Measurements from ENCODE around the gene PINLYP. TPM values are rescaled to one million over a fixed set of nuclear protein-coding genes. Genes with fewer than 3 reads are reported as not detected.
A peak's percentile ranks its signal among the peaks of the same experiment; 100 is the strongest.

PINLYP gene
- total RNA-seq (2021) (6.4 to 11.3 TPM (median 10.6 TPM) in 3 replicates), Bru-seq, nascent RNA (percentile 48 among the genes with signal in this experiment)
- long read RNA-seq, experiment 1, partial matches to known transcripts, result 0 of 7 reads
- long read RNA-seq, experiment 1, other reads (novel, unspliced or antisense), result 1 of 7 reads
- long read RNA-seq, experiment 2, transcript PINLYP-204 (3 exons, 706 nt), result major isoform, 10 of 17 reads
- long read RNA-seq, experiment 2, partial matches to known transcripts, result 1 of 17 reads
- long read RNA-seq, experiment 2, other reads (novel, unspliced or antisense), result 1 of 17 reads
- long read RNA-seq, experiment 3, partial matches to known transcripts, result 0 of 6 reads
- long read RNA-seq, experiment 3, other reads (novel, unspliced or antisense), result 1 of 6 reads

DNA sequence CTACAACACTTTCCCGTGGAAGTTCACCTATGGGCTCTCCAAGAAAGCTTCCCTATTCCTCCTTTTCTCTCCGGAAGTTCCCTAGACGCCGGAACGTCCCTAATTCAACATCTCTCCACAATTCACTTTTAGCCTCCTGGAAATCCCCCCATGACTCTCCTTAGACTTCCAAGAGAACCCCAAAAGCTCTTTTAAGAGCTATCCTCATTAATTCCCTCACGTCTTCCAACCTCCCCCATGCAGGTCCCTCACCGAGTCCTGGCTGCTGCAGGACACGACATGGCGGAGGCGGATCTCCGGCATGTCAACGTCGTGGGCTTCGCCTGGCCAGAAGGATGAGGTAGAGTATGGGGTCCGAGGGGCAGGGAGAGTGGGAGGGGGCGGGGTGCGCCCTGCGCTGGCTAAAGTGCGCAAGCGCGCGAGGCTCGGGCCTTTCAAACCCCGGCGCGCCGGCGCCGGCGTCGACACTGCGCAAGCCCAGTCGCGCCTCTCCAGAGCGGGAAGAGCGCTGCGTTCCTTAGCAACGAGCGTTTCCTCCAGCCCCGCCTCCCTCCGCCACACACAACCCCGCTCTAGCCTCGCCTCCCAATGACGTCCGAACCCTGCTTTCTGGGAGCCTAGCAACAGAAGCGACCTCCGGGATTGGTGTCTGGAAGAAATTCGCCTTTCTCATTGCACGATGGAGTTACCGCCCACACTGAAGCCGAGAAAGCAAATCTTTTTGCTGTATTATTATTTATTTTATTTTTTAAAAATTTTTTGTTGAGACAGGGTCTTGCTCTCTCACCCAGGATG, at the start of gene PINLYP, which contains the start of gene XRCC1:
TSS of gene PINLYP (plus strand) at position 646 of the 795 bp plus-strand sequence. CDS start 1,391 bp downstream, outside the sequence.
TSS of gene XRCC1 (minus strand) at position 372 of the 795 bp plus-strand sequence. CDS start at position 303, 69 bp downstream.
- ChIA-PET CTCF (interaction anchor here (0.6 to 2.8 kb wide), 8 partner anchors 11 to 1182 kb away, joined by 3 to 18 read pairs (median 4); partner anchors contain the start of genes IRGQ and ZNF576), POLR2A (interaction anchor here (1.0 kb wide), 1 partner anchor 19 kb away, joined by 4 read pairs; no protein-coding TSS in a partner anchor)
- no peaks in the 10 kb centered on the region; the same call in 1 of the 2 replicates for H3K36me3 Mint-ChIP-seq
- H3K27ac Mint-ChIP-seq, result peak within 1 kb of the TSS; percentile 91
- peak within 1 kb of the TSS; percentile 96 for H3K4me3 Mint-ChIP-seq
- DNase-seq (ENCODE audit: low spot score), result peak; percentile 97
- peaks cover 33% of the 10 kb centered on the region for H3K4me1 Mint-ChIP-seq
- no peaks in the 10 kb centered on the region; the same call in none of the 2 replicates for H3K27me3 Mint-ChIP-seq (ENCODE audit: low read depth)
- TF ChIP-seq, protein P1, sequence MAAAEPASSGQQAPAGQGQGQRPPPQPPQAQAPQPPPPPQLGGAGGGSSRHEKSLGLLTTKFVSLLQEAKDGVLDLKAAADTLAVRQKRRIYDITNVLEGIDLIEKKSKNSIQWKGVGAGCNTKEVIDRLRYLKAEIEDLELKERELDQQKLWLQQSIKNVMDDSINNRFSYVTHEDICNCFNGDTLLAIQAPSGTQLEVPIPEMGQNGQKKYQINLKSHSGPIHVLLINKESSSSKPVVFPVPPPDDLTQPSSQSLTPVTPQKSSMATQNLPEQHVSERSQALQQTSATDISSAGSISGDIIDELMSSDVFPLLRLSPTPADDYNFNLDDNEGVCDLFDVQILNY (CRISPR knock-in tag; IDR thresholded peaks at IDR 0.05), result peak; percentile 74; the same call in 1 of the 2 replicates
- TF ChIP-seq CREM (CRISPR knock-in tag; IDR thresholded peaks at IDR 0.05), result peak; percentile 77; the same call in 1 of the 2 replicates
- TF ChIP-seq, protein P2, sequence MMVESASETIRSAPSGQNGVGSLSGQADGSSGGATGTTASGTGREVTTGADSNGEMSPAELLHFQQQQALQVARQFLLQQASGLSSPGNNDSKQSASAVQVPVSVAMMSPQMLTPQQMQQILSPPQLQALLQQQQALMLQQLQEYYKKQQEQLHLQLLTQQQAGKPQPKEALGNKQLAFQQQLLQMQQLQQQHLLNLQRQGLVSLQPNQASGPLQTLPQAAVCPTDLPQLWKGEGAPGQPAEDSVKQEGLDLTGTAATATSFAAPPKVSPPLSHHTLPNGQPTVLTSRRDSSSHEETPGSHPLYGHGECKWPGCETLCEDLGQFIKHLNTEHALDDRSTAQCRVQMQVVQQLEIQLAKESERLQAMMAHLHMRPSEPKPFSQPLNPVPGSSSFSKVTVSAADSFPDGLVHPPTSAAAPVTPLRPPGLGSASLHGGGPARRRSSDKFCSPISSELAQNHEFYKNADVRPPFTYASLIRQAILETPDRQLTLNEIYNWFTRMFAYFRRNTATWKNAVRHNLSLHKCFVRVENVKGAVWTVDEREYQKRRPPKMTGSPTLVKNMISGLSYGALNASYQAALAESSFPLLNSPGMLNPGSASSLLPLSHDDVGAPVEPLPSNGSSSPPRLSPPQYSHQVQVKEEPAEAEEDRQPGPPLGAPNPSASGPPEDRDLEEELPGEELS (CRISPR knock-in tag; IDR thresholded peaks at IDR 0.05), result 0 out of 2 replicates have a peak, but pooled peaks have one; percentile 25
- TF ChIP-seq NFYB (CRISPR knock-in tag; conservative IDR thresholded peaks at IDR 0.05; ENCODE audit: low read depth), result no peak
- no peak for TF ChIP-seq ZNF423 (CRISPR knock-in tag; IDR thresholded peaks at IDR 0.05)
- no peaks in the 10 kb centered on the region for H3K9me3 Mint-ChIP-seq
- peak; percentile 96 for ATAC-seq

DNA sequence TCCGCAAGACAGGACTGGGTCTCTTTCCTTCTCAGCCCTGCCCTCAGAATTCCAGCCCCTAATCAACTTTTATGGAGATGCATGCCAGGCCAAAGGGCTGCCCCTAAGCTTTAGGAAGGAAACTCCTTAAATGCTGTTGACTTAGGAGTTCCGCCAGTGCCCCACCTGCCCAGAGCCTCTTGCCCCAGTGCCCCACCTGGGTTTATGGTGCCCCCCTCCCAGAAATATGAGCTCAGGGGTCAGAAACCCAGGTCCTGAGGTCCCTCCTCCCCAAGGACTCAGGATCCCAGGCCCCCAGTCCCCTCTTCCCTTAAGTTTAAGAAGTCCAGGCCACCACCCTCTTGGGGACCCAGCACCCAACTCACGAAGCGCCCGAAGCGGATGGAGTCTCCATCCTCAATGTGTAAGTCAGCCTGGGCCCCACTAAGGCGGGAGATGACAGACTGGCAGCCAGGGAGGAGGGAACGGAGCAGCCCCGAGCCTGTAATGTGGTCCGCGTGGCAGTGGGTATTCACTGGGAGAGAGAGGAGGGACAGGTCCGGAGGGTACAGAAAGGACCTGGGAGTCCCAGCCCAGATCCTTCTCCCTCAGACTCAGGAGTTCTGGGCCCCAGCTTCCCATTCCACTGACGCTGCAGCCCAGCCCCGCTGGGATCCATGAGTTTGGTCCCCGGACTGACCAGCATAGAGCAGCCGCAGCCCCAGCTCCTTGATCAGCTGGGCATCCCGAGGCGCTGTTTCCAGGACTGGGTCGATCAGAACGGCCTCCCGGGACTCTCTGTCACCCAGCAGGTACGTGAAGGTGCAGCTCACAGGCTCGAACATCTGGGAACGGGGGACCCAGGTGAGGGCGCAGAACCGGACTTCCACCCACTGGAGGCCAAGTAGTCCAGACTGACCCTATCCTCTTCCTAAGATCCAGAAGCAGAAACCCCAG, 49.5 kb upstream of the PINLYP start:
- DNase-seq (ENCODE audit: low spot score), result peak; percentile 33
- H3K4me1 Mint-ChIP-seq, result peaks cover 14% of the 10 kb centered on the region
- peak overlapping the region; percentile 84 for H3K4me3 Mint-ChIP-seq
- ATAC-seq, result peak; percentile 18
- H3K9me3 Mint-ChIP-seq, result no peaks in the 10 kb centered on the region
- ChIA-PET CTCF (interaction anchor here (0.5 to 4.9 kb wide), 9 partner anchors 9 to 100 kb away, joined by 3 to 25 read pairs (median 7); partner anchors contain the start of genes IRGQ, PHLDB3 and ZNF576), POLR2A (no interaction called here)
- no peak overlapping the region for H3K27ac Mint-ChIP-seq
- H3K36me3 Mint-ChIP-seq, result no peaks in the 10 kb centered on the region
- TF ChIP-seq FOXK1 (CRISPR knock-in tag; IDR thresholded peaks at IDR 0.05), result no peak
- peaks cover 46% of the 10 kb centered on the region for H3K27me3 Mint-ChIP-seq (ENCODE audit: low read depth)

DNA sequence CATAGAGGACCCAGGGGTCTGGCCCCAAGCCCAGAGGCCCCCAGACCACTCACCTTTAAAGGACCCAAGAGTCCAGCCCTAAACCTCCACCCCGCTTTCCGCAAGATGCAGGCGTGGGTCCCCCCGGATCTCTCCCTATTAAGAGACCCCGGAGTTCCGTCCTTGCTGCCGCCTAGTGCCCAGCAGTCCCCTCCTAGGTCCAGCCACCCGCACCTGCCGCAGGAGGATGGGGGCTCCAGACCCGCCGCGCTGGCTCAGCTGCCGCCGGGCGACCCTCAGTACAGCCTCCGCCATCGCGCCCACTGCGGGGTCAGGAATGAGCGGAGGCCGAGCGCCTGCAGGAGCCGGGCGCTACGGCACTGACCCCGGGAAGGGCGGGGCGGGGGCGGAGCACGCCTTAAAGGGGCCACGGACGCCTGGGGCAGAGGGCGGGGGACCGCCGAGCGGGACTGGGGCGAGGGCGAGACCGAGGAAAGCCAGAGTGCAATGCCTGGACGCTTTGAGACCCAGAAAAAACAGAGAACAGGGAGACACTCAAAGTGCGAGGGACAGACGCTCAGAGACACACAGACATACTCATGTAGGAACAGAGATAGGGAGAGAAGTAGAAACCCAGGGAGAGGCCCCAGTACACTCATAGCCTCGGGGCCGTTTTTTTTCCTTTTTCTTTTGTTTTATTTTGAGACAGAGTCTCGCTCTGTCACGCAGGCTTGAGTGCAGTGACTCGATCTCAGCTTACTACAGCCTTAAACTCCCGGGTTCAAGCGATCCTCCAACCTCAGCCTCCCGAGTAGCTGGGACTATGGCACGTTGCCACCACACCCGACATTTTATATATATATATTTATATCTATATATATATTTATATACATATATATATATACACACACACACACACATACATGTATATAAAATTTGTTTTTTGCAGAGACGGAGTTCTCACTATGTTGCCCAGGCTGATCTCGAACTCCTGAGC, 48.4 kb upstream of the PINLYP start, which contains the start of gene ETHE1:
TSS of gene ETHE1 (minus strand) at position 318 of the 976 bp plus-strand sequence. CDS start at position 294, 24 bp downstream.
- H3K4me1 Mint-ChIP-seq, result peaks cover 15% of the 10 kb centered on the region
- ChIA-PET POLR2A (interaction anchor here (0.6 kb wide), 1 partner anchor 8 kb away, joined by 3 read pairs; no protein-coding TSS in a partner anchor), CTCF (interaction anchor here (0.6 to 4.9 kb wide), 10 partner anchors 8 to 136 kb away, joined by 3 to 25 read pairs (median 8); partner anchors contain the start of gene PHLDB3)
- H3K27ac Mint-ChIP-seq, result no peak within 1 kb of the TSS
- peaks cover 46% of the 10 kb centered on the region for H3K27me3 Mint-ChIP-seq (ENCODE audit: low read depth)
- no peaks in the 10 kb centered on the region for H3K9me3 Mint-ChIP-seq
- peak within 1 kb of the TSS; percentile 84 for H3K4me3 Mint-ChIP-seq
- ATAC-seq (peak; percentile 83), DNase-seq (ENCODE audit: low spot score) (peak; percentile 89)
- H3K36me3 Mint-ChIP-seq, result no peaks in the 10 kb centered on the region
- TF ChIP-seq, protein P3, sequence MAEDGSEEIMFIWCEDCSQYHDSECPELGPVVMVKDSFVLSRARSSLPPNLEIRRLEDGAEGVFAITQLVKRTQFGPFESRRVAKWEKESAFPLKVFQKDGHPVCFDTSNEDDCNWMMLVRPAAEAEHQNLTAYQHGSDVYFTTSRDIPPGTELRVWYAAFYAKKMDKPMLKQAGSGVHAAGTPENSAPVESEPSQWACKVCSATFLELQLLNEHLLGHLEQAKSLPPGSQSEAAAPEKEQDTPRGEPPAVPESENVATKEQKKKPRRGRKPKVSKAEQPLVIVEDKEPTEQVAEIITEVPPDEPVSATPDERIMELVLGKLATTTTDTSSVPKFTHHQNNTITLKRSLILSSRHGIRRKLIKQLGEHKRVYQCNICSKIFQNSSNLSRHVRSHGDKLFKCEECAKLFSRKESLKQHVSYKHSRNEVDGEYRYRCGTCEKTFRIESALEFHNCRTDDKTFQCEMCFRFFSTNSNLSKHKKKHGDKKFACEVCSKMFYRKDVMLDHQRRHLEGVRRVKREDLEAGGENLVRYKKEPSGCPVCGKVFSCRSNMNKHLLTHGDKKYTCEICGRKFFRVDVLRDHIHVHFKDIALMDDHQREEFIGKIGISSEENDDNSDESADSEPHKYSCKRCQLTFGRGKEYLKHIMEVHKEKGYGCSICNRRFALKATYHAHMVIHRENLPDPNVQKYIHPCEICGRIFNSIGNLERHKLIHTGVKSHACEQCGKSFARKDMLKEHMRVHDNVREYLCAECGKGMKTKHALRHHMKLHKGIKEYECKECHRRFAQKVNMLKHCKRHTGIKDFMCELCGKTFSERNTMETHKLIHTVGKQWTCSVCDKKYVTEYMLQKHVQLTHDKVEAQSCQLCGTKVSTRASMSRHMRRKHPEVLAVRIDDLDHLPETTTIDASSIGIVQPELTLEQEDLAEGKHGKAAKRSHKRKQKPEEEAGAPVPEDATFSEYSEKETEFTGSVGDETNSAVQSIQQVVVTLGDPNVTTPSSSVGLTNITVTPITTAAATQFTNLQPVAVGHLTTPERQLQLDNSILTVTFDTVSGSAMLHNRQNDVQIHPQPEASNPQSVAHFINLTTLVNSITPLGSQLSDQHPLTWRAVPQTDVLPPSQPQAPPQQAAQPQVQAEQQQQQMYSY (CRISPR knock-in tag; IDR thresholded peaks at IDR 0.05), result no peak
- TF ChIP-seq ZNF671 (CRISPR knock-in tag; IDR thresholded peaks at IDR 0.05) (no peak), ZNF396 (CRISPR knock-in tag; IDR thresholded peaks at IDR 0.05; ENCODE audit: borderline replicate concordance) (no peak)
- TF ChIP-seq, protein P4, sequence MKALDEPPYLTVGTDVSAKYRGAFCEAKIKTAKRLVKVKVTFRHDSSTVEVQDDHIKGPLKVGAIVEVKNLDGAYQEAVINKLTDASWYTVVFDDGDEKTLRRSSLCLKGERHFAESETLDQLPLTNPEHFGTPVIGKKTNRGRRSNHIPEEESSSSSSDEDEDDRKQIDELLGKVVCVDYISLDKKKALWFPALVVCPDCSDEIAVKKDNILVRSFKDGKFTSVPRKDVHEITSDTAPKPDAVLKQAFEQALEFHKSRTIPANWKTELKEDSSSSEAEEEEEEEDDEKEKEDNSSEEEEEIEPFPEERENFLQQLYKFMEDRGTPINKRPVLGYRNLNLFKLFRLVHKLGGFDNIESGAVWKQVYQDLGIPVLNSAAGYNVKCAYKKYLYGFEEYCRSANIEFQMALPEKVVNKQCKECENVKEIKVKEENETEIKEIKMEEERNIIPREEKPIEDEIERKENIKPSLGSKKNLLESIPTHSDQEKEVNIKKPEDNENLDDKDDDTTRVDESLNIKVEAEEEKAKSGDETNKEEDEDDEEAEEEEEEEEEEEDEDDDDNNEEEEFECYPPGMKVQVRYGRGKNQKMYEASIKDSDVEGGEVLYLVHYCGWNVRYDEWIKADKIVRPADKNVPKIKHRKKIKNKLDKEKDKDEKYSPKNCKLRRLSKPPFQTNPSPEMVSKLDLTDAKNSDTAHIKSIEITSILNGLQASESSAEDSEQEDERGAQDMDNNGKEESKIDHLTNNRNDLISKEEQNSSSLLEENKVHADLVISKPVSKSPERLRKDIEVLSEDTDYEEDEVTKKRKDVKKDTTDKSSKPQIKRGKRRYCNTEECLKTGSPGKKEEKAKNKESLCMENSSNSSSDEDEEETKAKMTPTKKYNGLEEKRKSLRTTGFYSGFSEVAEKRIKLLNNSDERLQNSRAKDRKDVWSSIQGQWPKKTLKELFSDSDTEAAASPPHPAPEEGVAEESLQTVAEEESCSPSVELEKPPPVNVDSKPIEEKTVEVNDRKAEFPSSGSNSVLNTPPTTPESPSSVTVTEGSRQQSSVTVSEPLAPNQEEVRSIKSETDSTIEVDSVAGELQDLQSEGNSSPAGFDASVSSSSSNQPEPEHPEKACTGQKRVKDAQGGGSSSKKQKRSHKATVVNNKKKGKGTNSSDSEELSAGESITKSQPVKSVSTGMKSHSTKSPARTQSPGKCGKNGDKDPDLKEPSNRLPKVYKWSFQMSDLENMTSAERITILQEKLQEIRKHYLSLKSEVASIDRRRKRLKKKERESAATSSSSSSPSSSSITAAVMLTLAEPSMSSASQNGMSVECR (CRISPR knock-in tag; IDR thresholded peaks at IDR 0.05; ENCODE audit: borderline replicate concordance), result peak; percentile 84; the same call in 1 of the 2 replicates

Measured in WTC11 (cell line).